Measurements from ENCODE around the gene NFE2L3.

NFE2L3 gene

DNA sequence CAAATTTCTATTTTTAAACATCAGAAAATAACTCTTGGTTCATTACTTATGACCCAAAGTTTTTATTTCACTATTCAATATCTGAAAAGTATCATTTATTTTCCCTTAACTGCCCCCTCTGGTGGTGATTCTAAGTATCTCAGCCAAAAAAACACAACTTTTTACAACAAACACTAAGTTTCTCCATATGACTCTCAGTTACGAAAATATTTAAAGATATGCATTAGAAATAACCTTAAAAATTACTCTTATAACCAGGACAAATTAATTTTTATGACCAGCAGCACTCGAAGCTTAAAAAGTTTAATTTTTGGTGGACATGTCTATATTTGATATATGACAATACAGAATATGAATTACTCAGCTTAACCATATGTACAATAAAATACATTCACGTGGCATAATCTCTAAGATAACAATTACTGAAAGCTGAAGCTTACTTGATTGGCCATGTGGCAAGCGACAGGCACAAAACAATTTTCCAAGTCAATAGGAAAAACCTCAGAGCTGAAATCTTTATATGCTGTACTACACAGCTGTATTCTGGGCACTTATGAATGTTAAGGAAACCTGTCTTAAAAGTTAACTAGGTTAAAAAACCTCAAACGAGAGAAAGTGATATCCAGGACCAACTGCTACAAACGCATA, 46.3 kb downstream of the NFE2L3 start:
- no peak for TF ChIP-seq GATA3 (IDR thresholded peaks at IDR 0.05; ENCODE audit: low read depth, low read length)

DNA sequence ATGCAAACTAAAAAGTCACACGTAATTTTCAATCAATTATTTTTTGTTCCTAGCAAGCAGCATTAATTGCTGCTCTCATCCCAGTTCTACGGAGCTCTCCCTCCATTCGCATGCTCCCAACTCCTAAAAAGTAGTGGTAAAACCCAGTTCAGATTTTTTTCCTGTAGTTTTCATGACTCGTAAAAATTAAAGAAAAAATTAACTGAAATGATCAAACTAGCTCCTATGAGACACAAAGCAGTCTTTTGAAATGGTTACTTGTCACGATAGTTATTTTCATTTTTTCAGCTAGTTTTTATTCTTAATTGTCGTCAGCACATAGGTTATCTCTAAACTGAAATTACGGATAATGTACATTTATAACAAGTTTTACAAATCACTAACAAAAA, 46.8 kb downstream of the NFE2L3 start:
- no peak for TF ChIP-seq GATA2 (IDR thresholded peaks at IDR 0.05; ENCODE audit: low read depth, low read length)
- TF ChIP-seq GATA3 (IDR thresholded peaks at IDR 0.05; ENCODE audit: low read depth, low read length): no peak

- TF ChIP-seq GATA2 (IDR thresholded peaks at IDR 0.05; ENCODE audit: low read depth, low read length) (no peak), GATA3 (IDR thresholded peaks at IDR 0.05; ENCODE audit: low read depth, low read length) (no peak)
These were observed 47.5 kb downstream of the NFE2L3 start for GRCh38 chr7:26199301-26200037.

- TF ChIP-seq GATA2 (IDR thresholded peaks at IDR 0.05; ENCODE audit: low read depth, low read length) (no peak), GATA3 (IDR thresholded peaks at IDR 0.05; ENCODE audit: low read depth, low read length) (no peak)
These were observed 48.0 kb downstream of the NFE2L3 start for GRCh38 chr7:26200038-26200443.

DNA sequence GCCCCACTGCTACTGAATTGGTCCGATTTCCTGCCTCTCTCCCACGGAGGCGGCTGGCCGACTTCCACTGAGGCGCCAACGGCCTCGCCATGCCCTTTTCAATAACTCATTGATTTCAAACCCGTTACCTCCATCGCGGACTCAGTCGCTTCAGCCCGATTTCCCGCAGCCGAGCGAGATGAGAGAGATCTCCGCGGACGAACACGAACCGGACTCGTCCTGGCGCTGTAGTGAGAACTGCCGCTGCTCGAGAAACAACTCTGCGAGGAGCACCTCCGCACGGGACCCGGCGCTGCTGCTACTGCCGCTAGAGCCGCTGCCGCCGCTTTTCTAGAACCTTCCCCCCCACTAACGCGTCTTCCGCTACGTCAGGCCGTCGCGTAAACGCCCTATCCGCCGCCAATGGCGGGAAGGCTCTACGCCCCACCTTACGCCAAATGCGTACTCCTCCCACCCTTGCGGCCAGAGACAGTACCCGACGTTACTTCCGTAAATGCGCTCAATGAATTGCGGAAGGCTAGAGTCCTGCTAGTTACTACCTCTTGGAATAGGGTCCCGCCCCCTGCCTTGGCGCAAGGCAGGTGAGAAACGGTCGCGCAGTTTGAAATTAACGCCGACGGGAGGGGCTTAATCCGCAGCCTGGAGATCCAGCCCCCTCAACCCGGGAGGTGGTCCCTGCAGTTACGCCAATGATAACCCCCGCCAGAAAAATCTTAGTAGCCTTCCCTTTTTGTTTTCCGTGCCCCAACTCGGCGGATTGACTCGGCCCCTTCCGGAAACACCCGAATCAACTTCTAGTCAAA, 48.6 kb downstream of the NFE2L3 start, which contains the start of gene HNRNPA2B1:
HNRNPA2B1 (minus strand) TSS at position 303 of the 803 bp plus-strand sequence; CDS start at position 134, 169 bp downstream.
- TF ChIP-seq GATA3 (IDR thresholded peaks at IDR 0.05; ENCODE audit: low read depth, low read length) (no peak), GATA2 (IDR thresholded peaks at IDR 0.05; ENCODE audit: low read depth, low read length) (no peak)

- TF ChIP-seq GATA2 (IDR thresholded peaks at IDR 0.05; ENCODE audit: low read depth, low read length) (no peak), GATA3 (IDR thresholded peaks at IDR 0.05; ENCODE audit: low read depth, low read length) (no peak)
These were observed 49.4 kb downstream of the NFE2L3 start, which contains the start of gene CBX3 for GRCh38 chr7:26201247-26202018. CBX3 (plus strand) TSS chr7:26201745; CDS start chr7:26202999, 1,254 bp downstream.

GRCh38 chr7:26202019-26202990, 50.3 kb downstream of the NFE2L3 start:
- TF ChIP-seq GATA2 (IDR thresholded peaks at IDR 0.05; ENCODE audit: low read depth, low read length) (no peak), GATA3 (IDR thresholded peaks at IDR 0.05; ENCODE audit: low read depth, low read length) (0 out of 2 replicates have a peak, but pooled peaks have one; percentile 1)

GRCh38 chr7:26203016-26203415, 51.0 kb downstream of the NFE2L3 start:
- TF ChIP-seq GATA3 (IDR thresholded peaks at IDR 0.05; ENCODE audit: low read depth, low read length) (0 out of 2 replicates have a peak, but pooled peaks have one; percentile 0), GATA2 (IDR thresholded peaks at IDR 0.05; ENCODE audit: low read depth, low read length) (no peak)

DNA sequence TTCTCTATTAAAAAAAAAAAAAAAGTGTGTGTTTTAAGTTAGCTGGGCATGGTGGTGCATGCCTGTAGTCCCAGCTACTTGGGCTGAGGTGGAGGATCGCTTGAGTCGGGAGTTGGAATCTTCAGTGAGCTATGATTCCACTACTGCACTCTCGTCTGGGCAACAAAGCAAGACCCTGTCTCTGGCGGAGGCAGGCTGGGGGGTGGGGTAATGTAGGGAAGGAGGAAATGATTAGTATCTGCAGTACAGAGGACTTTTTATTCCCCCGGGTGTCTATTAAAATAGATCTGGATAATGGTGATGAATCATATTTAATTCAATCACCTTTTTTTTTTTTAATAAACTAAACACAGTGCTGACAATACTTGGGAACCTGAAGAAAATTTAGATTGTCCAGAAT, 56.0 kb downstream of the NFE2L3 start:
- TF ChIP-seq GATA2 (IDR thresholded peaks at IDR 0.05; ENCODE audit: low read depth, low read length) (peak; percentile 61), GATA3 (IDR thresholded peaks at IDR 0.05; ENCODE audit: low read depth, low read length) (no peak)

DNA sequence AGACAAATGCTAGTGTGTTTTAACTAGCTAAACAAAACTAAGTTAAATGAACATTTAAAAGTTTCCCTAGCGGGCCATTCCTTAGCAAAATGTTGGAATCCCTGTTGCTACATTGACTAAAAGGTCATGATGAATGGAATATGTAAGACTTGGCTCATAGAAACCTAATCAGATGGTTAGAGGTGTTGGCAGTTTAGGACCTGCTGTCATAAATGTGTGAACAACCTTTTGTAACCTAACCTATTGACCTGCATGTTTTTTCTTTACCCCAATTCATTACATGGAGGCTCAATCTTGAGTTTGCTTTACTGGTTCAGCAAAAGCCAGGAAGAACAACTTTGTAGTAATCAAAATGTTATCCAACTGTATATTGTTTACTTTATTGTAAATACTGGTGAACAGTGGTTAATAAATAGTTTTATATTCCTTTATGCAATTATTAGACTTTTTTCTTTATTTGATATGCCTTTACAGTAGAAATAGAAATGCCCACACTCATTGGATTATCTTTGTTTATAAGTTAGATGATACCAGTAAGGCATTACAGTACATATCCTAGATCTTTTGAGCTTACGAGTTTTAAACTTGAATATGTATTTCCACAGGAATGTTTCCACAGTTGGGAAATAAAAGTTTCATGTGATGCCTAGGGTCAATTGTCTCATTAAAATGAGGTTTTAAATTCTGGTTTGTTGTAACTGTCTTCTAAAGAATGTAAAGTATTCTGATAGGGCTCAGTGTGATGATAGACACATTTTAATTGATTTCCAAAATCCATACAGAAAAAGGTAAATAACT, 61.1 kb downstream of the NFE2L3 start:
- TF ChIP-seq GATA2 (IDR thresholded peaks at IDR 0.05; ENCODE audit: low read depth, low read length): no peak
- no peak for TF ChIP-seq GATA3 (IDR thresholded peaks at IDR 0.05; ENCODE audit: low read depth, low read length)

DNA sequence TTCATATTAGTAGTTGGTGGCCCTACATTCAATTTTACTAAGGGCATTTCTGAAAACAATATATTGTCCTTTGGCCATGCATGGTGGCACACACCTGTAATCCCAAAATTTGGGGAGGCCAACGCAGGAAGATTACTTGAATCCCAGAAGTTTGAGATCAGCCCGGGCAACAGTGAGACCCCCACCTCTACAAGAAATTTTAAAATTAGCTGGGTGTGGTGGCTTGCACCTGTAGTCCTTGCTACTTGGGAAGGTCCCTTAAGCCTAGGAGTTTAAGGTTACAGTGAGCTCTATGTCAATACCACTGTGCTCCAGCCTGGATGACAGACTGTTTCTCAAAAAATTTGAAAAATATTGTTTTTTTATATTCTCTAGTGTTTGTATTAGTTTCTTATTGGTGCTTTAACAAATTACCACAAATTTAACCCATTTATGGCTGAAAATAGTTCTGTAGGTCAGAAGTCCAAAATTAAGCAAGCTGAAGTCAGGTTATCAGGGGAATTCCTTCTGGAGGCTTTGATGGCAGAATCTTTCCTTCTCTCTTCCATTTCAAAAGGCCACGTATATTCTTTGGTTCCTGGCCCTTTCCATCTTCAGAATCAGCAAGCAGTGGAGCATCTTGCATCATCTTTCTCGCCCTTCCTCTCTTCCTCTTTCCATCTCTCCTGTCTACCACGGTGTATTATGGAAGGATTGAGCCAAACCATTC, 62.0 kb downstream of the NFE2L3 start:
- TF ChIP-seq GATA2 (IDR thresholded peaks at IDR 0.05; ENCODE audit: low read depth, low read length) (no peak), GATA3 (IDR thresholded peaks at IDR 0.05; ENCODE audit: low read depth, low read length) (no peak)

All from SH-SY5Y (cell line).